SU-DHL-6 (cell line): ENCODE measurements around the gene CDKAL1.

ENCODE experiments used
- H2AFZ ChIP-seq: fragments of 200-600 bp; sonication (generic); 2 replicates; pipeline ENCODE4 v1.6.1; 2014; ENCODE audit warnings: low read depth, mild to moderate bottlenecking, moderate library complexity, mixed read lengths, antibody characterized with exemption, low read length; ENCODE audit not compliant: severe bottlenecking
- H3F3A ChIP-seq: fragments of 200-600 bp; shearing (Covaris generic); 2 replicates; pipeline ENCODE4 v1.6.0; 2016; ENCODE audit warnings: antibody characterized with exemption, mild to moderate bottlenecking; ENCODE audit not compliant: insufficient read depth
- H3K27ac ChIP-seq: fragments of 200-600 bp; sonication (generic); 2 replicates; pipeline ENCODE4 v1.5.1; 2016; ENCODE audit warnings: low read depth, mild to moderate bottlenecking, low read length, moderate library complexity, mixed read lengths
- H3K27me3 ChIP-seq: fragments of 200-600 bp; sonication (generic), shearing (Covaris generic); 2 replicates; pipeline ENCODE4 v1.6.0; 2014; ENCODE audit warnings: mild to moderate bottlenecking, low read length
- H3K36me3 ChIP-seq: fragments of 200-600 bp; sonication (generic); 2 replicates; pipeline ENCODE4 v1.6.1; 2014; ENCODE audit warnings: mild to moderate bottlenecking, low read length, mixed read lengths
- H3K4me2 ChIP-seq: fragments of 300-600, 200-600 bp; shearing (Covaris generic), sonication (generic); 2 replicates; pipeline ENCODE4 v1.6.0; 2014; ENCODE audit warnings: low read length, low read depth, mild to moderate bottlenecking; ENCODE audit not compliant: poor library complexity, severe bottlenecking
- H3K4me3 ChIP-seq: fragments of 200-600 bp; sonication (generic); 2 replicates; pipeline ENCODE4 v1.5.1; 2014; ENCODE audit warnings: antibody characterized with exemption, low read length, mild to moderate bottlenecking, mixed read lengths; ENCODE audit not compliant: insufficient read depth, poor library complexity, severe bottlenecking
- H3K79me2 ChIP-seq: fragments of 200-600 bp; sonication (generic); 2 replicates; pipeline ENCODE4 v1.6.1; 2014; ENCODE audit warnings: mild to moderate bottlenecking, low read length, moderate library complexity; ENCODE audit not compliant: insufficient read depth
- H3K9ac ChIP-seq: fragments of 200-600 bp; sonication (generic); 2 replicates; pipeline ENCODE4 v1.7.0; 2014; ENCODE audit warnings: mild to moderate bottlenecking, low read length
- H3K9me2 ChIP-seq: fragments of 200-600 bp; sonication (generic); replicated peaks from 2 replicates; pipeline ENCODE4 v1.6.1; 2014; ENCODE audit warnings: low read length; ENCODE audit not compliant: insufficient read depth
- H3K9me3 ChIP-seq: fragments of 200-600 bp; sonication (generic); 2 replicates; pipeline ENCODE4 v1.6.1; 2014; ENCODE audit warnings: low read length, mixed read lengths; ENCODE audit not compliant: insufficient read depth
- H4K20me1 ChIP-seq: fragments of 200-600 bp; sonication (generic); 2 replicates; pipeline ENCODE4 v1.6.1; 2014; ENCODE audit warnings: low read depth, mild to moderate bottlenecking, antibody characterized with exemption, low read length, moderate library complexity, mixed read lengths
- CTCF ChIP-seq: fragments of 200-600 bp; sonication (generic); IDR thresholded peaks from one replicate; pipeline ENCODE4 v1.5.1; 2017; ENCODE audit warnings: antibody characterized with exemption, mild to moderate bottlenecking, low read length, moderate library complexity; ENCODE audit not compliant: insufficient read depth, poor library complexity, severe bottlenecking
- EZH2phosphoT487 ChIP-seq: fragments of 200-600 bp; sonication (generic), shearing (Covaris generic); conservative IDR thresholded peaks from 2 replicates; pipeline ENCODE4 v1.6.1; 2018; ENCODE audit warnings: mild to moderate bottlenecking, antibody characterized with exemption, low read length, moderate library complexity, mixed read lengths

The CDKAL1 gene

GRCh38 chr6:20712011-20712410 is 177.8 kb downstream of the CDKAL1 start:
- H3F3A ChIP-seq = no peaks in the 10 kb centered on the region
- no peaks in the 10 kb centered on the region for H3K27me3 ChIP-seq
- H3K9me2 ChIP-seq = no peaks in the 10 kb centered on the region
- peaks cover 11% of the 10 kb centered on the region; the same call in 1 of the 2 replicates for H3K79me2 ChIP-seq
- H3K4me2 ChIP-seq = no peak overlapping the region
- H3K9me3 ChIP-seq = no peaks in the 10 kb centered on the region
- no peak overlapping the region for H2AFZ ChIP-seq
- H3K9ac ChIP-seq = no peak overlapping the region
- H3K27ac ChIP-seq = no peak overlapping the region
- TF ChIP-seq CTCF (no peak), EZH2phosphoT487 (no peak)
- peaks cover 20% of the 10 kb centered on the region for H4K20me1 ChIP-seq
- no peak overlapping the region for H3K4me3 ChIP-seq
- H3K36me3 ChIP-seq = peaks cover 3% of the 10 kb centered on the region; the same call in 1 of the 2 replicates

- H3K4me2 ChIP-seq = no peak overlapping the region
- TF ChIP-seq EZH2phosphoT487 (no peak), CTCF (no peak)
- H3K9me2 ChIP-seq = no peaks in the 10 kb centered on the region
- no peaks in the 10 kb centered on the region for H3K9me3 ChIP-seq
- peaks cover 3% of the 10 kb centered on the region; the same call in 1 of the 2 replicates for H3K36me3 ChIP-seq
- peaks cover 4% of the 10 kb centered on the region; the same call in 1 of the 2 replicates for H3K79me2 ChIP-seq
- no peak overlapping the region for H3K9ac ChIP-seq
- no peak overlapping the region for H2AFZ ChIP-seq
- no peak overlapping the region for H3K4me3 ChIP-seq
- no peak overlapping the region for H3K27ac ChIP-seq
- H3K27me3 ChIP-seq = no peaks in the 10 kb centered on the region
- H4K20me1 ChIP-seq = peaks cover 12% of the 10 kb centered on the region
- H3F3A ChIP-seq = no peaks in the 10 kb centered on the region
These were observed 181.0 kb downstream of the CDKAL1 start for GRCh38 chr6:20715135-20715806.

GRCh38 chr6:20716865-20717264 is 182.6 kb downstream of the CDKAL1 start:
- no peaks in the 10 kb centered on the region for H3K9me3 ChIP-seq
- no peak overlapping the region for H3K4me3 ChIP-seq
- H3K4me2 ChIP-seq = no peak overlapping the region
- H4K20me1 ChIP-seq = peaks cover 12% of the 10 kb centered on the region; the same call in 1 of the 2 replicates
- no peak overlapping the region for H3K9ac ChIP-seq
- no peaks in the 10 kb centered on the region for H3K27me3 ChIP-seq
- no peak overlapping the region for H2AFZ ChIP-seq
- peaks cover 4% of the 10 kb centered on the region; the same call in 1 of the 2 replicates for H3K79me2 ChIP-seq
- H3K36me3 ChIP-seq = peaks cover 3% of the 10 kb centered on the region; the same call in 1 of the 2 replicates
- H3F3A ChIP-seq = no peaks in the 10 kb centered on the region
- TF ChIP-seq EZH2phosphoT487 = no peak
- no peak for TF ChIP-seq CTCF
- H3K9me2 ChIP-seq = no peaks in the 10 kb centered on the region
- no peak overlapping the region for H3K27ac ChIP-seq
